HAP-1 (cell line): Measurements from ENCODE around the gene MYCBP2.

ENCODE experiments used
- DNase-seq, 2 experiments: peaks; one replicate each; pipeline ENCODE4 v3.0.0-alpha.2; 2016 to 2020; ENCODE audit warnings: low spot score in 2 of 2
- H3K27me3 ChIP-seq: fragments of 250-450 bp; sonication (Bioruptor Pico); 2 replicates; pipeline ENCODE4 v1.5.1; 2020; ENCODE audit warnings: low read depth, mild to moderate bottlenecking, moderate library complexity
- H3K36me3 ChIP-seq: fragments of 250-450 bp; sonication (Bioruptor Pico); replicated peaks from 2 replicates; pipeline ENCODE4 v1.5.1; 2020; ENCODE audit warnings: mild to moderate bottlenecking
- H3K4me1 ChIP-seq: fragments of 250-450 bp; sonication (Bioruptor Pico); 2 replicates; pipeline ENCODE4 v1.5.1; 2020; ENCODE audit warnings: mild to moderate bottlenecking
- H3K4me3 ChIP-seq: fragments of 250-450 bp; sonication (Bioruptor Pico); 2 replicates; pipeline ENCODE4 v1.5.1; 2020; ENCODE audit warnings: mild to moderate bottlenecking, moderate library complexity
- H3K9me3 ChIP-seq: fragments of 250-450 bp; sonication (Bioruptor Pico); 2 replicates; pipeline ENCODE4 v1.5.1; 2020; ENCODE audit warnings: mild to moderate bottlenecking, moderate library complexity
- in situ Hi-C: fragments of 300-500 bp; cut with MboI; formaldehyde crosslinking; loops from 3 replicates; pipeline ENCODE4 v1.14.3; 2020; ENCODE audit warnings: low sequenced_read_pairs, inconsistent platforms, mixed read lengths

The MYCBP2 gene

DNA sequence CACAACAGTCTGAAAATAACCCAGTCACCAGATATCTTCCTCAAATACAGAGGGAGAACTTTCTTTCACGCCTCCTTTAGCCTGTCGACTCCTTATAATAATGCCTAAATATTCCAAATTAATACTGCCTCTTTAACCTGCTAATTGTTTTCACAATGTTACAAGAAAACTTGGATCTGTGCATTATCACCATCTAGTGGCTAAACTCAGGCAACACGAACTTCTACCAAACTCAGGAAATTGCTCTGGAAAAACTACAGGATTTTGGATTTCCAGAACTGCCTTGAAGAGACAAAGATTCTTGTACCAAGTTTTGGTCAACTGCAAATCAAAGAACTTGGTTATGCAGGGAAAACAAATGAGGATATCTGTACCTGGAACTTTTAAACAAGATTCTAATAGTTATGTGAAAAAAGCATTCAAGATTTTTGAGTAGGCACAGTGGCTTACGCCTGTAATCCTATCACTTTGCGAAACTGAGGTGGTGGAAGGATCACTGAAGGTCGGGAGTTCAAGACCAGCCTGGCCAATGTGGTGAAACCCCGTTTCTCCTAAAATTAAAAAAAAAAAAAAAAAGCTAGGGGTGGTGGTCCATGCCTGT, 324.2 kb downstream of the MYCBP2 start:
- Histone ChIP-seq H3K4me3 (no peak overlapping the region), H3K9me3 (no peaks in the 10 kb centered on the region), H3K36me3 (peaks cover 50% of the 10 kb centered on the region), H3K27me3 (no peaks in the 10 kb centered on the region), H3K4me1 (peaks cover 5% of the 10 kb centered on the region)
- in situ Hi-C loops: no loop called here
- no peak for DNase-seq

DNA sequence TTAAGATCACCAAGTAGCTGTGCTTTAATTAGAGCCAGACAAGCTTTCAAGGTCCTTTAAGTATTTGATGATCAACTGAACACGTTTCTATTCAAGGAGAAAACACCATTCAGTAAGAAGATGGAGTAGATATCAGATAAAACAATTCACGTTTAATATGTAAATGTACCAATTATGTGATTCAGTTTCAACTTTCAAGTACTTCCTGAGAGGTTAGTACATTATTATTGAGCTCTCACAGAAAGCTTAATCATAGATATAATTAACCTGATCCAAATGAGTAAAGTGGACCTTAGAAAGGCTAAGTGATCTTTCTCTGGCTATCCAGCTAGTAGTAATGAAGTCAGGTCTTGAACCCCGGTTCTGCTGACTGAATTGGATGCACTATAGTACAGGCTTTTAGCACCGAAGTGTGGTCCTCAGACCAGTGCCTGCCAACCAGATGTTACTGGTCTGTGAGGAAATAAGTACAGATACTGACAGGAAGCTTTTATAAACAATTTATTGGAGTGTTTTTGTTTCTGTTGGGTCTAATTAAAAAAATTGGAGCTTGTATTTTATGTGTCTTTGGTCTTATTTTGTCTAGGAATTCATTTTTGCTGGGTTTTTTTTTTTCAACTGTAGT, 324.8 kb downstream of the MYCBP2 start:
- Histone ChIP-seq H3K4me3 (no peak overlapping the region), H3K27me3 (no peaks in the 10 kb centered on the region), H3K36me3 (peaks cover 44% of the 10 kb centered on the region), H3K4me1 (peaks cover 5% of the 10 kb centered on the region), H3K9me3 (no peaks in the 10 kb centered on the region)
- DNase-seq: no peak
- in situ Hi-C loops: no loop called here

DNA sequence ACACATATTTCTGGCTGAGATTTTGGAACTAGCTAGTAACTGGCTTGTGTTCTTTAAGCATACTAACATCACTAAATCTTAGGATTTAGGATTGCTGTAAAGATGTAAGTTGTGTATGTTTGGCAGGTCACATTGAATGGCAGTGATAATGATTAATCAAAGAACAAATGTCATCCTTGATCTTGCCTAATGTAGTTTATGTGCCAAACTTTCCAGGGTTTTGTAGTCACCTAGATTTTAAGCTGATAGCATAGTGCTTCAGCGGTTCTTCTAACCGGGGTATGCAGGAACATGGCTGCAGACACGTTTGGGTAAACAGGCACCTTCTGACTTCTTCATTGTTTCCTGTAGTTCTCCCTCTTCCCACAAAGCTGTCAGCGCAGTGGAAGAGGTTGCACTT, 325.4 kb downstream of the MYCBP2 start:
- Histone ChIP-seq H3K36me3 (peaks cover 43% of the 10 kb centered on the region), H3K9me3 (no peaks in the 10 kb centered on the region)
- in situ Hi-C loops: no loop called here

DNA sequence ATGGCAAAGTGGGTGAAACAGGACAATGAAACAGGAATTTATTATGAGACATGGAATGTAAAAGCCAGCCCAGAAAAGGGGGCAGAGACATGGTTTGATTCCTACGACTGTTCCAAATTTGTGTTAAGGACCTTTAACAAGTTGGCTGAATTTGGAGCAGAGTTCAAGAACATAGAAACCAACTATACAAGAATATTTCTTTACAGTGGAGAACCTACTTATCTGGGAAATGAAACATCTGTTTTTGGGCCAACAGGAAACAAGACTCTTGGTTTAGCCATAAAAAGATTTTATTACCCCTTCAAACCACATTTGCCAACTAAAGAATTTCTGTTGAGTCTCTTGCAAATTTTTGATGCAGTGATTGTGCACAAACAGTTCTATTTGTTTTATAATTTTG, 326.4 kb downstream of the MYCBP2 start:
- Histone ChIP-seq H3K36me3 (peaks cover 44% of the 10 kb centered on the region), H3K4me1 (no peaks in the 10 kb centered on the region), H3K9me3 (no peaks in the 10 kb centered on the region), H3K4me3 (no peak overlapping the region), H3K27me3 (no peaks in the 10 kb centered on the region)
- in situ Hi-C loops: no loop called here
- no peak for DNase-seq

More for the DNA sequence above, 325.4 kb downstream of the MYCBP2 start:
- Histone ChIP-seq H3K4me1 (peaks cover 3% of the 10 kb centered on the region), H3K4me3 (no peak overlapping the region), H3K27me3 (no peaks in the 10 kb centered on the region)
- DNase-seq: no peak
